Activated T-cell treated with anti-CD3 and anti-CD28 coated beads for 1 hour (primary cell): Measurements from ENCODE around the gene EFNA4.

ENCODE experiments used
- DNase-seq: peaks from one replicate; pipeline ENCODE4 v3.0.0-alpha.2; 2020; ENCODE audit warnings: low read depth

Gene EFNA4

GRCh38 chr1:155051777-155052398 lies 11.7 kb upstream of the EFNA4 start:
- peak; percentile 26 for DNase-seq

GRCh38 chr1:155052439-155053395 lies 10.8 kb upstream of the EFNA4 start:
- no peak for DNase-seq

- no peak for DNase-seq
These were observed 9.9 kb upstream of the EFNA4 start for GRCh38 chr1:155053531-155054105.

GRCh38 chr1:155057104-155057503 lies 6.4 kb upstream of the EFNA4 start:
- DNase-seq: no peak

- no peak for DNase-seq
These were observed 5.7 kb upstream of the EFNA4 start for GRCh38 chr1:155057788-155058211.

GRCh38 chr1:155060736-155061135 lies 2.8 kb upstream of the EFNA4 start:
- DNase-seq: no peak

- DNase-seq: peak; percentile 97
These were observed 2.0 kb upstream of the EFNA4 start for GRCh38 chr1:155061381-155062150.

GRCh38 chr1:155062151-155062686 lies 1.3 kb upstream of the EFNA4 start:
- no peak for DNase-seq

- DNase-seq: peak; percentile 70
These were observed 683 bp upstream of the EFNA4 start for GRCh38 chr1:155062702-155063411.

GRCh38 chr1:155064111-155064831 lies 731 bp downstream of the EFNA4 start:
- DNase-seq: no peak

- no peak for DNase-seq
These were observed 1.4 kb downstream of the EFNA4 start for GRCh38 chr1:155064832-155065429.

GRCh38 chr1:155066777-155067176 lies 3.2 kb downstream of the EFNA4 start:
- no peak for DNase-seq

GRCh38 chr1:155068599-155068998 lies 5.1 kb downstream of the EFNA4 start:
- no peak for DNase-seq

- DNase-seq: no peak
These were observed 6.1 kb downstream of the EFNA4 start for GRCh38 chr1:155069551-155070157.

- DNase-seq: no peak
These were observed 6.7 kb downstream of the EFNA4 start for GRCh38 chr1:155070158-155070621.

GRCh38 chr1:155070721-155071569 lies 7.4 kb downstream of the EFNA4 start:
- DNase-seq: peak; percentile 67

- DNase-seq: no peak
These were observed 8.2 kb downstream of the EFNA4 start for GRCh38 chr1:155071701-155072100.

GRCh38 chr1:155072531-155073289 lies 9.2 kb downstream of the EFNA4 start:
- no peak for DNase-seq
